HS-5 (cell line): Measurements from ENCODE around the gene SGTA.
A peak's percentile ranks its signal among the peaks of the same experiment; 100 is the strongest.
"Not testable (repeated sequence)": the region's sequence is repeated elsewhere in the genome, so short reads cannot be mapped to it uniquely, and the experiment has no call there.

Source experiments
- DNase-seq: peaks from one replicate; pipeline ENCODE4 v3.0.0-alpha.2; 2012; ENCODE audit warnings: low read depth

The SGTA gene, protein sequence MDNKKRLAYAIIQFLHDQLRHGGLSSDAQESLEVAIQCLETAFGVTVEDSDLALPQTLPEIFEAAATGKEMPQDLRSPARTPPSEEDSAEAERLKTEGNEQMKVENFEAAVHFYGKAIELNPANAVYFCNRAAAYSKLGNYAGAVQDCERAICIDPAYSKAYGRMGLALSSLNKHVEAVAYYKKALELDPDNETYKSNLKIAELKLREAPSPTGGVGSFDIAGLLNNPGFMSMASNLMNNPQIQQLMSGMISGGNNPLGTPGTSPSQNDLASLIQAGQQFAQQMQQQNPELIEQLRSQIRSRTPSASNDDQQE

GRCh38 chr19:2782936-2783780, at the start of gene SGTA:
SGTA (minus strand) TSS chr19:2783273; CDS start chr19:2769068, 14,205 bp downstream.
- DNase-seq: peak; percentile 99

GRCh38 chr19:2827840-2828489, 44.9 kb upstream of the SGTA start:
- no peak for DNase-seq

DNA sequence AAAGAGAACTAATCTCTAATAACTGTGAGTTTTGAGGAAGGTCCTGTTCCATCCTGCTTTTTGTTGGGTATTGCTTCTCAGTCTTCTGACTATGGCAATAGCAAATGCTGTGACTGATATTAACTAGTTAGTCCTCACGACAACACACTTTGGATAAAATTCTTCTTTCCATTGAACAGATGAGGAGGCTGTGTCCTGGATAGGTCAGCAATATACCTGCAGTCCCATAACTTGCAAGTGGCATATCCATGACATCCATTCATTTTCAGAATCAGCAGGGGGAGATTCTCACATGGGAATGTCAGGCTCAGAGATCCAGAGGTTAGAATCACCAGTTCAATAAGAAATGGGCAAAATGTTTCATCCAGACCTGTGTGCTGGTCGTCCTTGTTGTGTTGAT, 43.9 kb upstream of the SGTA start:
- no peak for DNase-seq

- no peak for DNase-seq
These were observed 41.1 kb upstream of the SGTA start for GRCh38 chr19:2824129-2824528.

DNA sequence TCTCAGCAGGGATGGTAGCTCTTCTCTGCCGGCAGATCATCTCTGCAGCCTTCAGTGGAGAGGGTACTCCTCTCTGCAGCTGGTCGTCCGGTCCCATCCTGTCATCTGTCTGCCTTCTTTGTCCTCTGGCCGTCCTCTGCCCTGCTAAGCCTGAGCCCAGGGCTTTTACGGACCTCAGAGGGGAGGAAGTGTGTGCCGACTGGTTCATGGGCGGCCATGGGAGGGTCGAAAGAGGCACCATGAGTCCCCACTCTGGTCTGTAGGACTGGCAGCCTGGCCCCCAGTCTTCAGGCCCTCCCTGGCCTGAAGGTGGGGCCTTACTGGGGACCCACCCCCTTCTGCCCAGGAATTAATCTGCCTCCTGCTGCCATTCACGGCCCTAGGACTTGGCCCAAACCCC, 40.6 kb upstream of the SGTA start:
- no peak for DNase-seq

DNA sequence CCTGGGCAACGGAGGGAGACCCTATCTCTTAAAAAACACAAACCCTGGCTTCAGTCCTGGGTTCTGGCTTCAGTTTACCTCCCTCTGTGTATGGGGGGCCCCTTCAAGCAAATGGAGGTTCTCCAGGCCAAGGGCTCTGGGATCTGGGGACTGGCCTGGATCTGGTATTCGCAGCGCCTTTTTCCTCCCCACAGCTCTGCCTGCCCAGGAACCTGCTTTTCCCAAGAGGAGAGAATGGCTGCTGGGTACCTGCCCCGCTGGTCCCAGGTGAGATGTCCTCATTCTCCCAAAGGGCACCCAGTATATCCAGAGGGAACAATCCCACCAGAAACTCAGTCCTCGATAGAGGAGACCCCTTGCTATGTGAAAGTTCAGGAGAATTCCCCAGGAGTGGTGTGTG, 39.8 kb upstream of the SGTA start:
- no peak for DNase-seq

- DNase-seq: no peak
These were observed 37.1 kb upstream of the SGTA start for GRCh38 chr19:2820112-2820702.

DNA sequence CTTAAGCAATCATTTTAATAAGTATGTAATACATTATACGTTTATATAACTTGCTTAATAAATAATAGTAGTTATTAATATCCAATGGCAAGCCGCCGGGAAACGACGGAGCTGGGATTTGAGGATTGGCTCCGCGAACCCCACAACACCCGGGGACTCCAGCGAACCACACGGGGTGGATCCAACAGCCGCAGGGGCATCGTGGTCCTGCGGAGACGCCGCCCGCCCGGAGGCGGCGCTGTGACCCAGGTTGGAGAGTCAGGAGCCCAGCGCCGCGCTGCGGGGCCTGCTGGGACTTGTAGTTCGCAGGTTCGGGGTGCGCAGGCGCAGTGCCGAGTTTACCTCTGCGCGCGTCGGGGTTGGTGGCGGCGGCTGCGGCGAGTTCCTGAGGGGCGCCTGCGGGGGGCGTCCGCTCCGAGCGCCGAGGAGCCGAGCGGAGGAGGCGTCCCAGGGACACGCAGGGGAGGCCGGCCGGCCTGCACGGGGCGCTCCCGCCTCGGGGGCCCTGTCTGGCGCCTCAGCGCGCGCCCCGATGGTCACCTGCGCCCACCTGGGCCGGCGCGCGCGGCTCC, 36.6 kb upstream of the SGTA start, which contains the start of gene ZNF554:
Gene ZNF554 (plus strand): TSS at position 329 of the 572 bp plus-strand sequence. CDS start 204 bp downstream, at position 533.
- peak; percentile 77 for DNase-seq

DNA sequence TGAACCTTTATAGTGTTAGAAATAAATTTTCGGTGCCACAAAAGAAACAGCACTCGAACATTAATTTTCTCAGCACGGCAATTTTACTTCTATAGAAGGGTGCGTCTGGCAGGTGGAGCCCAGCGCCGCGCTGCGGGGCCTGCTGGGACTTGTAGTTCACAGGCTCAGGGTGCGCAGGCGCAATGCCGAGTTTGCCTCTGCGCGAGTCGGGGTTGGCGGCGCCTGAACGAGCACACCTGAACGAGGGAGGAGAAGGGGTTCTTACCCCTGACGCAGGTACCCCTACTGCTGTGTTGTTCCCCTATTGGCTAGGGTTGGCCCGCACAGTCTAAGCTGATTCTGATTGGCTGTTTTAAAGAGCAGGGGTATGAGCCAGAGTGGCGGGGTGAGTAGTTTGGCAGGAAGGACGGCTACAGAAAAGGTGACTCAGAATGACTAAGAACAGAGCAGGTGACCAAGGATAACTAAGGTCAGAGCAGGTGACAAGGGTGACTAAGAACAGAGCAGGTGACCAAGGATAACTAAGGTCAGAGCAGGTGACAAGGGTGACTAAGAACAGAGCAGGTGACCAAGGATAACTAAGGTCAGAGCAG, 34.3 kb upstream of the SGTA start:
- DNase-seq: not testable (repeated sequence)

GRCh38 chr19:2816641-2817040, 33.6 kb upstream of the SGTA start:
- no peak for DNase-seq

DNA sequence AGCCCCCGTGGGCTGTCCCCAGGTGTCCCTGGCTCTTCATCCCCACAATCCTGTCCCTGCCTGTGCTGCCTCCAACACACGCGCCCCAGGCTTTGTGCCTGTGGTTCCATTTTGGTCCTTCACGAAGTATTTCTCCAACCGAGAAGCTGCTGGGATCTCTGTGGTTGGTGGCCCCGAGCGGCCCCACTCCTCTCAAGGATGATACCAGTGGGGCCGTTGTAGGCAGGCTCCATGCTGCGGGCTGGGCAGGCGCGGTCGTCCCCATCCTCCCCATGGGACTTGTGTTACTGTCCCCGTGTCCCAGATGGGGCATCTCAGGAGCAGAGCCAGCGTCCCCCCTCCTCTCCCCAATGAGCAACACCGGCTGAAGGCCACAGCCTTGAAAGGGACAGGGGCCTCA, 32.9 kb upstream of the SGTA start:
- no peak for DNase-seq

DNA sequence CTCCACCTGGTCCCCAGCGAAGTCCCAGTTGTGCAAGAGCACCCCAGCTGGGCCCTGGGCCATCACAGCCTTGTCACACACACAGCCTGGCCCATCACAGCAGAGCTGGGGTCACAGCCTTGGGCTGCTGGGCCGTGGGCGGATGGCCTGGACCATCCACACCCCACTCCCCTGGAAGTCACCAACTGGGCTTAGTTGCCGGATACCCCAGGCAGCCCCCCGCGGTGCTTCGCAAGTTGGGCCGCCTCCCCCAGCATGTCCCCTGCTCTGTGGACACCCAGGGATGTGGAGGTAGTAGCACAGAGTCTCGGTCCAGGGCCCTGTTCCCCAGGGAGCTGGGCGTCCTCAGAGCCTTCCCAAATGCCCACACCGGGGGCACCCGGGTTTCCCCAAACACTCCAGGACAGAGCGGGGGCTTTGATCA, 32.1 kb upstream of the SGTA start:
- no peak for DNase-seq

DNA sequence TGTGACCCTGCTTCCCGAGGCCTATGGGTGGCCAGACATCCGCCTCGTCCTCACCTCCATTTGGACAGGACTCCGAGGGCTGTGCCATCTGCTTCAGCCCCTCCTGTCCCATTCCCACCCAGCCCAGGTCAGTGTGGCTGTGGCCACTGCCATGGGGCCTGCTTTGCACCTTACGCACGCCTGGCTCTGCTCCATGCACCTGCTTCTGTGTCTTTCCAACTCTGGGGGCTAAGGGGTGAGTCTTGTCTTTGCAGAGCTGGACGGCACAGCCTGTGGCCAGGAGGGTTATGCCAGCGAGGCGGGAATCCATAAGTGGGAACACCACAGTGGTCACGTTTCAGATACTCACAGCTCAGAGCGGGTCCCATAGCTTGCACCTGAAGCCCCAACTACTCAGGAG, 31.4 kb upstream of the SGTA start:
- DNase-seq: no peak

GRCh38 chr19:2813235-2814160, 30.4 kb upstream of the SGTA start:
- DNase-seq: no peak

DNA sequence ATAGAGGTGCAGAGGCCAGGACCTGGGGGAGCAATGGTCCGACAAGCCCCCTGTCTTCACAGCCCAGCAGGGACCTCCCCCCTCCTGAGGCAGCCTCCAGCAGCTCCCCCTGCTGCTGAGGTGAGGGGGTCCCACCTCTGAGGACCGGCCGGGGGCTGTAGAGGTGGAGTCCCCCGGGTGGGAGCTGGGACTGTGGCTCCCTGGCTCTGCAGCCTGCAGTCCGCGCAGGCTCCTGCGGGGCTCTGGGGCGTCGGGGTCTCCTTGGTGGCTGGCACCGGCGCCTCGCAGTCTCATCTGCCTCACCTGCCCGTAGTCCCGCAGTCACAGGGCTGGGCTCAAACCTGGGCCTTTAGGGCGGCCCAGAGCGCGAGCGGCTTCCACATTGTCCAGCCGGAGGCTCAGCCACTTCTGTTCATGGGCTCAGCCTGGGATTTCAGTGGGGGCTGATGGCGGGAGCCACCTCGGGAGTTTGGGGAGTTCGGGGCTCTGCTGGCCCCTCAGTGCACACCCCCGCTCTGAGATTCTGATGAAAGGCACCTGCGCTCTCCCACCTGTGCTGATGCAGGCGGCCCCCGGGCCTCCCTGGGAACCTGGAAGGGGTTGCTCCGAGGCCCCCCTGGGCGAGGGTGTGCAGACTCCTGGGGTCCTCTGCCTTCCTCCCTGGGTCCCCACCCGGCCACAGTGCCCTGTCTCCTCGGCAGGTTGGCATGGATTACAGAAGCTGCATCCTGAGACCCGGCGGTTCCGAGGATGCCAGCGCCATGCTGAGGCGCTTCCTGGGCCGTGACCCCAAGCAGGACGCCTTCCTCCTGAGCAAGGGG, 29.6 kb upstream of the SGTA start:
- no peak for DNase-seq

GRCh38 chr19:2811735-2812413, 28.8 kb upstream of the SGTA start:
- DNase-seq: no peak

DNA sequence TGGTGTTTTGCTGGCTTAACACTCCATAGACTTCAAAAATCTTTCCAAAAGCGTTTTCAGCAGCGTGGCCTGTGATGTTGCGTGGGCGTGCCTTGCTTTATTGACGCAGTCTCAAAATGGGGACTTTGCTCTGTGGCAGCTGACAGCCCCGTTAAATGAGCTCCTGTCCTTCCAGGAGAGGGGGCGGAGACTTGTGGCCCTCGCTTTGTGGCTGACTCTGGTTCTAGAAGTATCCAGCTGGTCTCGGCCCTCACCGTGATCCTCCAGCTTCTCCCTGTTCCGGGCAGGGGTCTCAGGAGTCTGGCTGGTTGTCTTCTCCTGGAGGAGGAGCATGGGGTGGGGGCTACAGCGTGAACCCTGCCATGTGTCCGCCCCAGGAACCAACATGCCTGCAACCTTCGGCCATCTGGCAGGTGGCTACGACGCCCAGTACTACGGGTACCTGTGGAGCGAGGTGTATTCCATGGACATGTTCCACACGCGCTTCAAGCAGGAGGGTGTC, 28.2 kb upstream of the SGTA start:
- no peak for DNase-seq

GRCh38 chr19:2810141-2811091, 27.3 kb upstream of the SGTA start:
- no peak for DNase-seq
